T-helper 1 cell treated with Interleukin-12 subunit alpha and Interleukin-12 subunit beta and Interleukin-4 antibody, amounts not matched to agents 30 ng/mL and 1 ng/mL, for 36 hours (primary cell): Measurements from ENCODE around the gene OSBP2. TPM values are rescaled to one million over a fixed set of nuclear protein-coding genes. Genes with fewer than 3 reads are reported as not detected.

Experiments used
- intact Hi-C: fragments of 100-400 bp; cut with micrococcal nuclease; formaldehyde crosslinking; loops from one replicate; pipeline ENCODE4 v1.15.1; 2024
- total RNA-seq: library from RNA; stranded (reverse); gene quantifications from 2 replicates; pipeline ENCODE4 v1.2.3, GENCODE V29; 2022

Gene OSBP2
- total RNA-seq, 1 donor from 2014 or later, result 4.1 TPM

DNA sequence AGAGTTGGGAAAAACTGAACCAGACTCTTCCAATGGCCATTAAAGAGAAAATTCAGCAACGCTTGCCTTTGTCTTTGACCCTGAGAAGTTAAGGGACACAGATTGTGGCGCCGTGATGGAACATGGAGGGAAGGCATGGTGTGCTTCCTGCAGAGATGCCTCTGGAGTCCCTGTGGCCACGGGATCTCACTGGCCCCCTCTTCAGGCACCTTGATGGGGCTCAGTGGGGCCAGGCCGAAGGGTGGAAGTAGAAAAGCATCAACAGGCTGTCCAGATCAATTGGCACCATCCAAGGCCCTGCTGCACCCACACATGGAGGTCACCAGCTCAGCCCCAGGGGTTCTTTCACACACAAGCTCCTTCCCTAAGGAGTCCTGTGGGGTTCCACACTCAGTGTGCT, 231.0 kb downstream of the OSBP2 start:
- intact Hi-C loops, result no loop called here

DNA sequence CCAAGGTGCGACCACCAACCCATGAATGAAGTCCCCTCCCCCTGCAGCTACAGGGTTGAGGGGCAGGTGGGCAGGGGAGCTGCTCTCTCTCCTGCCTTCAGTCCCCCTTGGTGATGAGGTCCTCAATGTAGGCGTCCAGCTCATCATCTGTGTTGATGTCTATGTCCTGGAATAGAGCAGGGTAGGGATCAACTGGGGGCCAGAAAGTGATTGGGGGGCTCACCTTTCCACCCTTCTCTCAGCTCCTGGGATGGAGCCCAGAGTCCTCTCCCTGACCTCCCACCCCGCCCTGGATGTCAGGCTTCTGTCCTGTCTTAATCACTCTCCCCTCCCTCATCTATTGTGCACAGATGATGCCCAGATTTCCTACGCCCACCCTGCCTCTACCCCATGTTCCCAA, 232.0 kb downstream of the OSBP2 start:
- intact Hi-C loops, result no loop called here

DNA sequence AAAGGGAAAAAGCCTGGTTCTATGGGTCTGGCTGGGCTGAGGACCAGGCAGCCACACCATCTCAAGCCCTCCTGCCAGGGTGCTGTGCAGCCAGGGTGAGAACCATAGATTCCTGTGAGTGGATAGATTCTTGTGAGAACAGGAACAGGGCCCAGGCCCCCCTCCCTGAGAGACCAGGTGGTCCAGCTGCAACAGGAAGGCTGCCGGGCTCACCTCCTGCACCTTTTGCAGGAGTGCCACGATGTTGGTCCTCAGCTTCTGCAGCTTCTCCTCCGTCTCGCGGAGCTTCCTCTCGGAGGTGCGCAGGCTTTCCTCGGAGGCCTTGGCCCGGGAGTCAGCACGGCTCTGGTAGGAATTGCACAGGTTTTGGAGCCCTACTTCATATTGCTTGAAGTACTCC, 233.1 kb downstream of the OSBP2 start:
- intact Hi-C loops, result no loop called here

DNA sequence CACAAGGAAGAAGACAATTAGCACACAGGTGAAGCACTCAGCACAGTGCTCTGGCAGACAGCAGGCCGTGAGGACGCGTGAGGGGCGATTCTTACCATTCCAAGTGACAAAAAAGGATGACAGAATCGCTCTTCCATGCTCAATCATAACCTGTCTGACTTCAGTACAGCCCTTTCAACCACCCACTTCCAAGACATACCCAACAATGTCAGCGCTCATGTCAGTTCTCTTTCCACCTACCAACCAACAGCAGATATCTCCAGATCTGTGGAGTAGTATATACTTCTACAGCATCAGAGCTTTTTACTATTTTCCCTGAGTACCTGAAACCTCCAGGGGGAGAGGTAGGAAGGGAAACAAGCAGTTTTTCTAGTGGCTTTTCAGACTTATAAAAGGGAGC, 233.7 kb downstream of the OSBP2 start:
- intact Hi-C loops, result no loop called here

DNA sequence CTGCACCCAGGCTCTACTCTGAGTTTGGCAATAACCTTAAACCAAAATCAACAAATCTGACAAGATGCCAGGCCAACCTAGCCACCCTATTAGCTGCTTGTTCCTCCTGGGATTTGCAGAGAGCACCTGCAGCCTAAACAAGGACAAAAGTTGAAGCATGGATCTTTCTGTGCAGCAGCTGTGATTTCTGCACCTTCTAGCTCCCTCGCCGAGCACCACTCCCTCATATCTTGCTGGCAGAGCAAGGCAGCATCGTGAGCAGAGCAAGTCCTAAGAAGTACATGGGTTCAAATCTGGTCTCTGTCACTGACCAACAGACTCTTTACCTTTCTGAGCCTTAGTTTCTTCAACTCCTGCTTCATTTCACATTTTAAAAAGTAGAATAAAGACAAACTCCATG, 235.6 kb downstream of the OSBP2 start:
- intact Hi-C loops, result no loop called here

DNA sequence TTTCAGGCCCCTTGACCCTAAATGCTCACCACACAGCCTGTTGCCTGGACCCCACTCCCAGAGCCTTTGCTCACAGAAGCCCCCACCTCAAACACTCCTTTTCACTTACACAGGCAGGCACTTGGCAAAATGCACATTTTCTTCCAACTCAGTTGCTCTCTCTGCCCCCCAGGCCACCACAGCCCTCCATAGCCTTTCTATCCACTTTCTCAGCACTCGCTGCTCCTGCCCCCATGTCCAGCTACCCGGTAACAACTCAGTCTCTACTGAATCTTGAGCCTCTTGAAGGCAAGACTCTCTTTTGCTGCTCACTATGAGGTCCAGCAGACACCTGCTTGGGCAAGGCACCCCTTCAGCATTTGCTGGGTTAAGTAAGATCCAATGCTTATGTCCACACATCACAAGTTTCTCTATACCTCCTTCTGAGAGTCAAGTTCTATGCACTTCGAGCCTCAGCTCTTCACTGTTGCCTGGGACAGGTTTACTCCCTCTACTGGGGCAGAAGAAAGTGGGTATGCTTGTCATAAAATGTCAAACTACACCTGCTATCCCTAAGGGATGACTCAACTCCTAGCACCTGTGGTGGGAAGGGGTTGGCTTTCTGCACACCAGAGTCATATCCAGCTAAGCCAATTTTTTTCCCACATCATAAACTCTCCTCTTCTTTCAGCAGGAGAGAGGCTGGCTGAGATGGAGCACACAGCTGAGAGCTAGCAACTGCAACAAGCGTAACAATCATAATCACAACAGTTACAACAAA, 237.0 kb downstream of the OSBP2 start:
- intact Hi-C loops, result no loop called here

DNA sequence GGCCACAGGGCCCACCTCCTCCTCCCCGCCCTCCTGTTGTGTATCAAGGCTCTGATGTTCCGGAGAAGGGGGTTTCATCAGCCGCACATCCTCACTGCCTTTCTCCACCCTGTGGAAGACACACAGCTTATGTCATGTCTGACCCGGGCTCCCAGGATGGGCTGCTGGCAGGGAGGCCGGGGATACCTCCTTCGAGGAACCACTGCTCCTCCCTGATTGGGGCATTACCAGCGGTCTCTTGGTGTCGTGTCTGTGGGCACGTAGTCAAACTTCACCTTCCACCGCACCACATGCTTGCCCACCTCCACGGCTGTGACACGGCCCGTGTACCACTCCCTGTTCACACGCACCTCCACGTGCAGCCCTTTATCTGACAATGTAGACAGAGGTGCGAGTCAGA, 238.0 kb downstream of the OSBP2 start:
- intact Hi-C loops, result no loop called here

DNA sequence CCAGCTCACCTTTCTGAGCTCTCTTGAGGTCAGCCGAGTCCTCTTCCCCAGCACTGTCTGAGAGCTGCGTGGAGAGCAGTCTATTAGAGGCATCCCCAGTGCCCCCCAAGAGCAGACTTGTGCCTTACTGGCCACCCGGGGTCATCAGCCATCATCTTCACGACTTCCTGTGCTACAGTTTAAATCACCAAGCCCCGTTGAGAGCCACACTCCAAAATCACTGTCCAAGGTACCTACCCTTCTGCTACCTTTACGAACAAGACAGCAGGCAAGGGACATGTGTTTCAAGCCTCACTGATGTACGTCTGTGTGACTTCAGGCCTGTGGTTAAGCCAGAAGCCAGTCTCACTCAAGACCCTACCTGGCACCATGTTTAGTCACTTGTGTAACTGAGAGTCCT, 238.8 kb downstream of the OSBP2 start:
- intact Hi-C loops, result no loop called here

DNA sequence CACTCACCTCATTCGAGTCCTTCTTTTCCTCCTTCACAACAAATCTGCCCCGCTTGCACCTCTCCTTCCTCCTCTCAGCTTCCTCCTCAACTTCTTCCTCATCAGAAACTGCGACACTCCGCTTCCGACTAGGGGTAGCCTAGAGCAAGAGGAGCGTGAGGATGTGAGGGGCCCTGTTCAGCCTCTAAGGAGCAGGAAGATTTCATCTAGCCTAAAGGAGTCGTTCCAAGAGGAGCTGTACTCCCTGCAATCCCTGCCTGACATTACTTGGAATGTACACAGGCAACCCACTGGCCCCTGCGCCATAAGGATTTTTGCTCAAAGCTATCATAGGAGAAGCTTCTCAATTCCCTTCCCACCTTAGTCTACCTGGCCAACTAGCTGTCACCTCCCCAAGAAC, 239.4 kb downstream of the OSBP2 start:
- intact Hi-C loops, result no loop called here

DNA sequence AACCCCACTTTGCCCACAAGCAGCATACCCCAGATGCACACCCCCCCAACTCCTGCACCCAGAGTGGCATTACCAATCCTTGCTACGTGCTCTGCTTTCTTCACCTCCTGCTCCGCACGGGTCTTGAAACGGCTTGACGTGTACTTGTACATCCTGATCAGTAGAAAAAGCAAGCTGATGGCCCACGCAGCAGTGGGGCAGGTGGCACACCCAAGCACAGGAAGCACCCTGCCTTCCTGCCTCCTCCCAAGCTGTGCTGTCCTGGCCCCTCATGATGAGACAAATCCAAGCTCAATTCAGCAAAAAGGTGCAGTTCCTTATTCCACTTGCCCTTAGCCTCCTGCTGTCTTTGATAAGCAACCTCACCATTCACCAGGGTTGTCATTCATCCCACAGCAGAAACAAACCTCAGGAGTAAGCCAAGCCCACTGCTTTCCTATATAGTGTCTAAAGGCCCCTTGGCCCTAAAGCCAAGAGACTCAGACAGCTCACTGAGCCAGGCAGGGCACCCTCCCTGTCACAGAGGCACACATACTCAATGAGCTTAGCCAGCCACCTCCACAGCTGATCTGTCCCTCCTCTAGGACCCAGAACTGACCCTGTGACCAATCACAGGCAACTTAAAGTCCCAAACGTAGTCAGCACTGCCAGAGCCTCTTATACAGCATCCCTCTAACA, 246.2 kb downstream of the OSBP2 start:
- intact Hi-C loops, result loop anchor here (5.0 kb wide), 1 partner anchor 274 kb away; the partner anchor contains the start of gene DUSP18

DNA sequence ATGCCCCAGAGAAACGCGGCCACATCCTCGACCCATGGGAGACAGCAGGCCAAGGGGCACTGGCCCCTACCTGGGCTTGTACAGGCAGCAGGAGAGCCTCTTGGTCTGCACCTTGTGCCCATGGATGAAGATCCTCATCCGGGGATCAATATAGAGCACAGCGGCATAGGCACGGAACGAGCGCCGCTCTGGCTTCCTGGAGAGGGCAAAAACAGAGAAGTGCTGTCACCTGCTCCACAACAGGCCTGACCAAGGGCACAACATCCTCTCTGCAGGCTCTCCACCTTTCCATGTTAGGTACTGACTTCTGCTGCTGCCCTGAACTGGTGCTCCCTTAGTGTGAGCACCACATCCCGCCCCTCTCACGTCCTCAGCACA, 246.7 kb downstream of the OSBP2 start:
- intact Hi-C loops, result loop anchor here (5.0 kb wide), 1 partner anchor 274 kb away; the partner anchor contains the start of gene DUSP18

DNA sequence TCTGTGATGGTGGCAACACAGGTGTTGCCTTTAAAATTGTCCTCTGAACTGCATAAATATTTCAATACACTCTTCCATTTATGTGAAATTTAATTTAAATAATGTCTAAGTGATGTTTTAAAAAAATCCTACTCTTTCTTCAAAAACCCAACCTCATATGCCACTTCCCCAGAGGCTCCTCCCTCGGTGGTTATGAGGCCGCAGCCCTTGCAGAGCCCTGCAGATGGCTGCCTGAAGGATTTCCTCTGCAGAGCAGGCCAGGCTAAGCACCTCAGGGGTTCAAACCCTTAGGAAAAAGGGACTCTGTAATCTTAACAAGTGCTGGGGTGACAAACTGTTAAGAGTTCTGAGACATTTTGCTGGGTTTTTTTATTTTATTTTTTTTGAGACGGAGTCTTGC, 248.7 kb downstream of the OSBP2 start:
- intact Hi-C loops, result loop anchor here (1.0 to 5.0 kb wide), 3 partner anchors 23 to 276 kb away; partner anchors contain the start of genes DUSP18 and TUG1

DNA sequence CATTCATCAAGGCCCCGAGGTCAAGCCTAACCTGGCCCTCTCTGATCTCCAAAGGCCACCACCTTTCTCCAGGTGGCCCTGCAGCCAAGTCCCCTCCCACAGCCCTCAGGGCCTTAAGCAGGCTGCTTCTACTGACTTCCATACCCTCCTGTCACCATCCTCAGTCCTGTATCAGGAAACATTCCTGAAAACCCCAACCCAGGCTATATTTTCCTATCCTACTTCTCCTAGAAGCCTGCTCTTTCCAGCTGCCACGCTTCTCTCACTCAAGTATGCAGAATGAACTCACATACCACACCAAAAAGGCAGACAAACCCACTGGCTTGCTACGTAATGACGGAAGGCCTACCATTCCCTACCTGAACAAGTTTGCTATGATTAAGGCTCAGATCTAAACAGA, 250.3 kb downstream of the OSBP2 start:
- intact Hi-C loops, result loop anchor here (5.0 kb wide), 2 partner anchors 202 to 278 kb away; partner anchors contain the start of gene DUSP18

DNA sequence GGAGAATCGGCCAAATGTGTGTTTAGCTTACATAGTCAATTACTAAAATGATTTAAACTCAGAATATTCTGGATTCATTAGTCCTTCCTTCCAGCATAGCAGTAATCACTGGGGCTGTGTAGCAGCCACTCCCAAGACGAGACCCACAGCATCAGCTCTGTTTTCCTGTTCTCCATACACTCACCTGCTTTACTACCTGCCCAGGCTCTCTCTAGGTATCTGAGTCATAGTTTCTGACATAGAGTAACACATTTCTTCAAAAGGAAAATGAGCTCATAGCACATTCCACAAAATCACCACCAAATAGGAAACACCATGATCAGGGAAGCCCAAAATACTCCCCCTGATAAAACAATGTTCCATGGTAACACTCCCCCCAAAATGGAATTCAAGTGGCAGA, 251.0 kb downstream of the OSBP2 start:
- intact Hi-C loops, result loop anchor here (5.0 kb wide), 1 partner anchor 202 kb away; no protein-coding TSS in a partner anchor

DNA sequence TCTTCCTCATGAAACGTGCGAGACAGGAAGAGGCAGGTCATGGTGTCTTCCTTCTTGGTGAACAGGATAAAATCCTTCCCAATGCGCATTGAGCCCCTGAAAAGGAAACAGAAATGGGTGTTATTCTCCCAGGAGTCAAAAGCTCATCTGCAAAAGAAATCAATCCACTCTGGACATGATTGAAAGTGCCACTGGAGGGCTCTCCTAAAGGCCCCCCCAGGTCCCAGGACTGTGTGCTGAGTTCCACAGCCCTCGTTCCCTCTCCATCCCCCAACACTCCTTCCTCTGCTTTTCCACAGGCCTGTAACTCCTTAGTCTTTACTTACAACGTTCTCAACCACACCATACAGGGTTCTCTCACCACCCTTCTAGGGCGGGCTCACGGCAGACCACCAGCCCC, 251.7 kb downstream of the OSBP2 start:
- intact Hi-C loops, result loop anchor here (5.0 kb wide), 1 partner anchor 201 kb away; no protein-coding TSS in a partner anchor

DNA sequence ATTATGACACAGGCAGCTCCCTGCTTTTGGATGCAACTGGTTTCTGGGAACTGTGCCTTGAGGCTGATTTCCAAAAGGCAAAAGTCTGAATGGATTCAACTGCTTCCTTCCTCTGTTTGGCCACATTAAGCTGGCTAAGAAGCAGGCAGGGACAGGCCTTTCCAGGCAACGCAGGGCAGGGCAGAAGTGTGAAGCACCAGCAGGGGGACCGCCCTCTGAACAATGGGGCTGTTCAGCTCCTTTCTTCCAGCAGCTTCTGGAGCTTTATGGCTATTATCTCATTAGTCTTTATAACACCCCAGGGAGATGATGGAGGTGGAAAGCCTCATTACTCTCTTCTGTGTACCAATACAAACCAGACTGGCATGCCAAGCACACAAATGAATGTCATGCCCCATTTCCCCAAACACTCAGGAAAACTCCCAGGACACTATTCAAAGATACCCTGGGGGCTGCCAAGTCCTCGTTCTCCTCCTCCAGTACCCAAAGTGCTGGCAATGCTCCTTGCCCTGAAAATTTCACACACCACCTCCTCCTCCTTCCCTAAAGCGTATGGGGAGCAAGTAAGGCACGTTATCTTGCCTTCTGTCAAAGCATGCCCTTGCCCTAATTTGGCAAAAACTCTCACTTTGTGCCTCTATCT, 252.6 kb downstream of the OSBP2 start:
- intact Hi-C loops, result loop anchor here (5.0 kb wide), 1 partner anchor 200 kb away; no protein-coding TSS in a partner anchor

DNA sequence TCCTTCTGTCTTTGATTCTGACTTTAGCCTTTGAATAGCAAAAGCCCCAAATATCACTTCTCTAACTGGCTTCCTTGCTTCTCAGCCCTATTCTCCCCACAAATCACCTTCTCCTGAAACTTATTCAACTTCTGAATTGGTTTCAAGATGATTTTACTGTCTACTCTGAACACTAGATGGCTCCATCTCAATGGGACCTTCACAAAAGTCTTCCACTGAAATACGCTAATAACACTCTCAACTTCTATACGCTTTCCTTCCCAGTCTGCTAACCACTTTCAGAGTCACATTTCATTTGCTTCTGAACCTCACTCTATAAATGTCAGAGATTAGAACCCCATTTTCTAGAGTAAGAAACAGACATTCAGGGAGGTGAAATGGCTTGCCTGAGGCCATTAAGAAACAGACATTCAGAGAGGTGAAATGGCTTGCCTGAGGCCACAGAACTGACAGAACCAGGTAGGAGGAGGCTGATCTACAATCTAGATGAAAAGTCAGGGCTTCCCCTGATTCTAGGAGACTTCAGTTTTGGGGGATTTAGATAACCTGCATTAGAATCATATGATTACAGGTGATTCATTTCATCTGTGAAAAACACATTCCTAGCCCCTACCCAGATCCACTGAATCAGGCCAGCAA, 253.3 kb downstream of the OSBP2 start:
- intact Hi-C loops, result loop anchor here (1.0 to 5.0 kb wide), 3 partner anchors 136 to 283 kb away; no protein-coding TSS in a partner anchor

DNA sequence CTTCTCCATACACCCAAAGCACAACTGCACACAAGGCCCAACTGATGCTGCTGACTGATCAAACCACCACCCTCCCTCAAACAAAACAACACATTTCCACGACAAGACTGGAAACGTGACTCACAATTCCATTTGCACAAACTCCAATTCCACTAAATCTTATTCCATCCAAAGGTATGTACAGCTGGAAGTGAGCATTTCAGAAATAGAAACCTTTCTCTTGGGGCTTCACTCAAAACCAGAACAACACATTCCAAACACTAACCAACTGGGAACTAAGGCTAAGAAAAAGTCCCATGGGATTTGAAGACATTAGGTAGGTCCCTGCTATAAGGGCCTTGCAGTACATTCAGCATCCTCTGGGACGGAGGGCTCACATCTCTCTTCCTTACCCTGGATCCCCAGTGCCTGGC, 254.3 kb downstream of the OSBP2 start:
- intact Hi-C loops, result loop anchor here (1.0 to 5.0 kb wide), 3 partner anchors 135 to 282 kb away; no protein-coding TSS in a partner anchor

DNA sequence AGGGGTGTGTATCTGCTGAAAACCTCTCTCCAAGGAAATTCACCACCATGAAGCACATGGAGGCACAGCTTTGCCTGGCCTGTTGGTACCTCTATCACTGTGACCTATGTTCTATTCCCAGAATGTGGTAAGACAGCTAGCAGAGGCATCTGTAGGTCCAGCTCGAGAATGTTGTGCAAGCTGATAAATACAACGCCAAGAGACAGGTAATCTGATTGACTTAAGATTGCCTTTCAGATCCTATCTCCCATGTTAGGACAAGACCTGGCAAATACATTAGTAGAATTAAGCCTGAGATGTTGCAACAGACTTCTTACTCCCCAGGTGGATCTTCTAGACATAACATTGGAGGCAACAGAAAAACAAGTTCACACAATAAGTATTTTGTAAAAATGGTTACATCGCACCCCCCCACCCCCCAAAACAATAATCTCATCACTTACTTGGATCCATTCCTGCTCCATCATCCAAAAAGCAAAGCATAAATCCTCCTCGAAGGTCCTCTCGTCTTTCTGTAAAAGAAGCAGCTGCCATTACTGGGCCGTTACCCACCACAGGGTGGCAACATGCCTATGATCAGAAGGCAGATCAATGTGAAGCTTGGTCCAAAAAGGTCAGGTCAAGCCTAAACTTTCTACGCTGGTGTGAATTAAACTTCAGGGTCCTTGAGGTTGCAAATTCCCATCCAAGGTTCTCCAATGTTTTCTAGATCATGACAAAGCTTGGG, 255.4 kb downstream of the OSBP2 start:
- intact Hi-C loops, result loop anchor here (2.0 to 5.0 kb wide), 2 partner anchors 197 to 281 kb away; no protein-coding TSS in a partner anchor

DNA sequence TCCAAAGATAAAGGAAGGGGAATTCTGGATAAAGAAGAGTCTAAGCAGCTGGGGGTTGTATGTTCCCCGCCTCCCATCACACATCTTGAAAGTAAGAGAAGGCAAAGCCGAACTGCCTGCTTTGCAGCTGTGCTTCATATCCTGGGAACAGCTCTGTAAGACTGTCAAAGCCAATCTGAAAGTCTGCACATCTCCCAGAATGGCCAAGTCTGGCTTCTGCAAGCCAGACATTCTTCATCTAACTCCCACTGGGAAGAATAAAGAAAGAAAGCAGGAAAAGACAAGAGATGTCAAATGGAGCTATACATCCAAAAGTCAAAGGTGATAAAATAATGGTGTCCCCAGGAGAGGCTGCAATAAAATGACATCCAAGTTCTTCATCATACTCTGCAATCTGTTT, 258.5 kb downstream of the OSBP2 start:
- intact Hi-C loops, result no loop called here

DNA sequence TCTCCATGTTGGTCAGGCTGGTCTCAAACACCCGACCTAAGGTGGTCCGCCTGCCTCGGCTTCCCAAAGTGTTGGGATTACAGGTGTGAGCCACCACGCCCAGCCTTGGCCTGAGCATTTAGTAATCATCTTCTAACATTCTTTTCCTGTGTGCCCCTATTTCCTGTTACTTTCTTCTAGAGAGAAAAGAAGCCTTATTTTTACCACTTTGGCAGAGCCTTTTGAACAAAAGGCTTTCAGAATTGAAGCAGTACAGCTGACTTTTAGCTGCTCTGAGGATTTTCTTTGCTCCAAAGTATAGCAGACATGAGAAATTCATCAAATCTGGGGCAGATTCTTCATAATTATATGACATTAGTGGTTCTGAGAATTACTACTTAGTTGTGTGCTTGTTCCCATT, 260.5 kb downstream of the OSBP2 start:
- intact Hi-C loops, result no loop called here
